GM12865 (cell line): ENCODE measurements around the gene COX6A2.

Experiments
- DNase-seq: peaks from one replicate; pipeline ENCODE4 v3.0.0; 2010; ENCODE audit warnings: low read depth
- H3K4me3 ChIP-seq: 2 replicates; pipeline ENCODE4 v1.5.1; 2011; ENCODE audit warnings: mild to moderate bottlenecking, low read depth, low read length, control low read depth
- CTCF ChIP-seq: IDR thresholded peaks from 2 replicates; pipeline ENCODE4 v1.5.1; 2011; ENCODE audit warnings: low read length, control low read depth, low read depth, inconsistent platforms; ENCODE audit not compliant: insufficient read depth; ENCODE audit errors: missing control alignments

The COX6A2 gene

GRCh38 chr16:31382485-31383161, 45.5 kb downstream of the COX6A2 start:
- TF ChIP-seq CTCF, result peak; percentile 88
- peak; percentile 74 for DNase-seq
- no peak overlapping the region for H3K4me3 ChIP-seq

GRCh38 chr16:31380201-31380600, 48.0 kb downstream of the COX6A2 start:
- DNase-seq, result no peak
- no peak overlapping the region for H3K4me3 ChIP-seq
- TF ChIP-seq CTCF, result no peak
